Uterus (tissue), 2 donors: ENCODE measurements around the gene ZNF423.

ENCODE experiments used
- POLR2A ChIP-seq, 2 donors: fragments of 450-650 bp; IDR thresholded peaks; one replicate each; pipeline ENCODE4 v1.6.1; 2016; ENCODE audit warnings: antibody characterized with exemption in 2 of 2, mild to moderate bottlenecking in 1 of 2, moderate library complexity in 1 of 2
- TF ChIP-seq, protein P1 (sequence below), 4 experiments: fragments of 200-600 bp in 2 of 4; fragments of 450-650 bp in 2 of 4; sonication (generic) in 2 of 4; IDR thresholded peaks; one replicate each; pipeline ENCODE4 v1.5.1; 2016 to 2019; ENCODE audit warnings: antibody characterized with exemption in 4 of 4, mild to moderate bottlenecking in 2 of 4, moderate library complexity in 1 of 4

DNA sequence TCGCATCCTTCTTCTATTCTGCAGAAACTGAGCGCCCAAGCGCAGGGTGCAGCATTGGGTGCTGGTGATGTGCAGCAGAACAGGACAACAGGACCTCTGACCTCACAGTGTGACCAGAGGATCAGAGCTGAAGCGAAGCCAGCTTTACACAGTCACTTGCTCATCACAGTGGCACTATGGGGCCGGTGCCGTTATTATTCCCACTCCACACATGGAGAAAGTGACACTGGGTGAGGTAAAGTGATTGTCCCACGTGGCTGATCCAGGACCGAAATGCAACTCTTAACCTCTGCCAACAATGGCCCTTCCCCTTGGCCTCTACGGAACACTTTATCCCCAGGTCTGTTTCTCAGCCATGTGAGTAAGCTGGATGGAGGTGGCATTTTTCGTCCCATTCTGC lies 311.1 kb downstream of the ZNF423 start:
- TF ChIP-seq, protein P1, sequence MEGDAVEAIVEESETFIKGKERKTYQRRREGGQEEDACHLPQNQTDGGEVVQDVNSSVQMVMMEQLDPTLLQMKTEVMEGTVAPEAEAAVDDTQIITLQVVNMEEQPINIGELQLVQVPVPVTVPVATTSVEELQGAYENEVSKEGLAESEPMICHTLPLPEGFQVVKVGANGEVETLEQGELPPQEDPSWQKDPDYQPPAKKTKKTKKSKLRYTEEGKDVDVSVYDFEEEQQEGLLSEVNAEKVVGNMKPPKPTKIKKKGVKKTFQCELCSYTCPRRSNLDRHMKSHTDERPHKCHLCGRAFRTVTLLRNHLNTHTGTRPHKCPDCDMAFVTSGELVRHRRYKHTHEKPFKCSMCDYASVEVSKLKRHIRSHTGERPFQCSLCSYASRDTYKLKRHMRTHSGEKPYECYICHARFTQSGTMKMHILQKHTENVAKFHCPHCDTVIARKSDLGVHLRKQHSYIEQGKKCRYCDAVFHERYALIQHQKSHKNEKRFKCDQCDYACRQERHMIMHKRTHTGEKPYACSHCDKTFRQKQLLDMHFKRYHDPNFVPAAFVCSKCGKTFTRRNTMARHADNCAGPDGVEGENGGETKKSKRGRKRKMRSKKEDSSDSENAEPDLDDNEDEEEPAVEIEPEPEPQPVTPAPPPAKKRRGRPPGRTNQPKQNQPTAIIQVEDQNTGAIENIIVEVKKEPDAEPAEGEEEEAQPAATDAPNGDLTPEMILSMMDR (IDR thresholded peaks at IDR 0.05) = no peak
- TF ChIP-seq POLR2A (IDR thresholded peaks at IDR 0.05) = no peak
